K562 (cell line): Measurements from ENCODE around the gene LY6G5B. TPM values are rescaled to one million over a fixed set of nuclear protein-coding genes. Genes with fewer than 3 reads are reported as not detected.

Experiments
- COPS2 ChIP-seq: fragments of 450-650 bp; conservative IDR thresholded peaks from 2 replicates; pipeline ENCODE4 v1.6.1; 2016; ENCODE audit warnings: mild to moderate bottlenecking, moderate library complexity
- GMEB1 ChIP-seq: fragments of 250-450 bp; sonication (Bioruptor Pico); IDR thresholded peaks from 2 replicates; pipeline ENCODE4 v1.4.0; 2020; ENCODE audit warnings: mild to moderate bottlenecking
- GTF3C2 ChIP-seq: IDR thresholded peaks from 3 replicates; pipeline ENCODE4 v1.6.1; 2011; ENCODE audit warnings: borderline replicate concordance, mild to moderate bottlenecking, moderate library complexity; ENCODE audit not compliant: insufficient read length; ENCODE audit errors: extremely low read depth
- HCFC1 ChIP-seq: IDR thresholded peaks from 2 replicates; pipeline ENCODE4 v1.6.1; 2012; ENCODE audit warnings: low read depth, low read length, improper control_type of control experiment
- HMG20A ChIP-seq: fragments of 450-650 bp; formaldehyde crosslinking; conservative IDR thresholded peaks from 2 replicates; pipeline ENCODE4 v1.4.0; 2020; ENCODE audit warnings: mild to moderate bottlenecking, mixed read lengths
- IFI16 ChIP-seq: fragments of 250-450 bp; sonication (Bioruptor Pico); IDR thresholded peaks from 2 replicates; pipeline ENCODE4 v2.1.2; 2022; ENCODE audit warnings: mild to moderate bottlenecking, inconsistent platforms
- MAZ ChIP-seq, 2 experiments: fragments of 450-650 bp in 1 of 2; sonication (generic) in 1 of 2; formaldehyde crosslinking; IDR thresholded peaks in 1 of 2; conservative IDR thresholded peaks in 1 of 2; 2 replicates each; pipeline versions ENCODE4 v1.4.0 to v1.5.0; 2020; ENCODE audit warnings: mild to moderate bottlenecking in 1 of 2, missing genetic modification reagents in 1 of 2
- NCOA1 ChIP-seq: fragments of 450-650 bp; IDR thresholded peaks from 2 replicates; pipeline ENCODE4 v1.6.1; 2016; ENCODE audit warnings: low read depth
- PCBP1 ChIP-seq: fragments of 200-400 bp; formaldehyde crosslinking; IDR thresholded peaks from 2 replicates; pipeline ENCODE4 v1.6.1; 2018; ENCODE audit warnings: mild to moderate bottlenecking, low read depth, low read length; ENCODE audit not compliant: poor library complexity, severe bottlenecking
- PCBP2 ChIP-seq: fragments of 200-400 bp; formaldehyde crosslinking; IDR thresholded peaks from 2 replicates; pipeline ENCODE4 v1.6.1; 2018; ENCODE audit warnings: low read length, low read depth, mild to moderate bottlenecking, moderate library complexity; ENCODE audit not compliant: poor library complexity, severe bottlenecking
- TAF1 ChIP-seq: IDR thresholded peaks from 2 replicates; pipeline ENCODE4 v1.6.1; 2011; ENCODE audit warnings: mild to moderate bottlenecking, low read length, moderate library complexity; ENCODE audit not compliant: insufficient read depth, control insufficient read depth, severe bottlenecking; ENCODE audit errors: extremely low read depth
- TAF7 ChIP-seq: fragments of 450-650 bp; IDR thresholded peaks from 2 replicates; pipeline ENCODE4 v1.6.1; 2016; ENCODE audit warnings: missing genetic modification characterization, missing compliant biosample characterization
- TRIM28 ChIP-seq: fragments of 450-650 bp; IDR thresholded peaks from 2 replicates; pipeline ENCODE4 v1.6.1; 2017
- ZBTB8A ChIP-seq: fragments of 450-650 bp; IDR thresholded peaks from 2 replicates; pipeline ENCODE4 v1.6.1; 2018; ENCODE audit warnings: mild to moderate bottlenecking, moderate library complexity; ENCODE audit not compliant: partially characterized antibody
- ZFP30 ChIP-seq: fragments of 250-450 bp; sonication (Bioruptor Pico); IDR thresholded peaks from 2 replicates; pipeline ENCODE4 v1.8.0; 2022; ENCODE audit warnings: moderate library complexity, mild to moderate bottlenecking, inconsistent platforms, borderline replicate concordance
- ZNF165 ChIP-seq: fragments of 250-450 bp; sonication (Bioruptor Pico); IDR thresholded peaks from 2 replicates; pipeline ENCODE4 v1.4.0; 2020; ENCODE audit warnings: borderline replicate concordance
- ZNF311 ChIP-seq: fragments of 250-450 bp; sonication (Bioruptor Pico); IDR thresholded peaks from 2 replicates; pipeline ENCODE4 v1.4.0; 2020; ENCODE audit warnings: mild to moderate bottlenecking, moderate library complexity
- ZNF583 ChIP-seq: fragments of 250-450 bp; sonication (Bioruptor Pico); IDR thresholded peaks from 2 replicates; pipeline ENCODE4 v1.4.0; 2020
- polyA plus RNA-seq, 8 experiments: library from polyadenylated mRNA; depleted of rRNA in 4 of 8; stranded (reverse) in 5 of 8; unstranded in 3 of 8; fragments of >200 nt; fragmentation: Nextera tagmentation in 2 of 8; fragmentation: Illumina TruSeq in 1 of 8; extraction: Ambion mirVana in 2 of 8; extraction: Trizol in 1 of 8; gene quantifications; 2 replicates each; pipeline versions ENCODE4 v1.2.1 to v1.2.3, GENCODE V29; 2011 to 2014; ENCODE audit warnings: inconsistent platforms in 1 of 8, missing spikeins in 1 of 8
- total RNA-seq, 7 experiments: library from RNA; depleted of rRNA in 6 of 7; stranded (reverse); fragments of >200 nt in 6 of 7; fragmentation: Illumina TruSeq in 2 of 7; extraction: Trizol in 2 of 7; gene quantifications; 2 replicates each; pipeline versions ENCODE4 v1.2.1 to v1.2.3, GENCODE V29; 2011 to 2021; ENCODE audit warnings: low replicate concordance in 1 of 7
- TF ChIP-seq, protein P1 (sequence below): sonication (generic); formaldehyde crosslinking; IDR thresholded peaks from 2 replicates; pipeline ENCODE4 v1.8.0; 2022; ENCODE audit warnings: mild to moderate bottlenecking, missing genetic modification reagents
- TF ChIP-seq, protein P2 (sequence below): fragments of 450-650 bp; IDR thresholded peaks from 2 replicates; pipeline ENCODE4 v1.6.1; 2018; ENCODE audit warnings: mild to moderate bottlenecking, low read depth; ENCODE audit not compliant: partially characterized antibody

Gene LY6G5B
- total and polyA plus RNA-seq, 9 of the 15 experiments (the other 6 are each of a cell fraction or from before 2014, with no cell fraction given): 6.0 to 27.0 (median 7.5) TPM

DNA sequence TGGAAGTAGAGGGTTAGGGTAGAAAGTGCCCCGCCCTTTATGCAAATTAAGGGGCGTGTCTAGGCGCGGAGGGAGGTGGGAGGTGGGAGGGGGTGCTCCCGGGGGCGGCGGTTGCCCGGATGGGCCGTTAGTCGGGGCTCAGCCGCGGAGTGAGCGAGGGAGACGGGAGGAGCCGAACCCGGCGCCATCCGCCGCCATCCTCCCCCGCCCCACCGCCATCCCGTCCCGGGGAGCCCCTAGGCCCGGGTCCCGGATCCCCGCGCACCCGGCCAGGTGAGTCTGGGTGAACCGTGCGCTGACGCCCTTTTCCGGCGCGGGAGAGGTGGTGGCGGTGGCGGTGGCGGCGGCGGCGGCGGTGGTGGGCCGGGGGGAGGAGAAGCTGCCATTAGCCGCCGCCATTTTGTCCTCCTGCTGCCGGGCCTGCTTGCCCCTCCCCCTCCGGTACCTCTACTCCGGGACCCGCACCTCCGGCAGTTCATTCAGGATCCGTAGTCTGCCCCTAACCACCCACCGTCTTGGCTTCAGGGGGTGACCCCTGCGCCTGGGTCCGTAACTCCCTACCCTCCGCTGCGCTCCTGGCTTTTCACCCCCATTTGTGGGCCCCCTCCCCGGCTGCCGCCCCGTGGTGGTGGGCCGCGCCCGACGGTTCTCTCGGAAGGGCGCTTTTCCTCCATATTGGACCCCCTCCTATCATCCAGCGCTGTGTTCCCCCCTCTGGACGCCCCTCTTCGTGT lies 49.0 kb upstream of the LY6G5B start, which contains the start of gene PRRC2A (continued):
- peak; percentile 100 for TF ChIP-seq TAF7 (tag)
- TF ChIP-seq ZNF165: no peak
- TF ChIP-seq ZFP30 (CRISPR knock-in tag): no peak
- TF ChIP-seq, protein P1, sequence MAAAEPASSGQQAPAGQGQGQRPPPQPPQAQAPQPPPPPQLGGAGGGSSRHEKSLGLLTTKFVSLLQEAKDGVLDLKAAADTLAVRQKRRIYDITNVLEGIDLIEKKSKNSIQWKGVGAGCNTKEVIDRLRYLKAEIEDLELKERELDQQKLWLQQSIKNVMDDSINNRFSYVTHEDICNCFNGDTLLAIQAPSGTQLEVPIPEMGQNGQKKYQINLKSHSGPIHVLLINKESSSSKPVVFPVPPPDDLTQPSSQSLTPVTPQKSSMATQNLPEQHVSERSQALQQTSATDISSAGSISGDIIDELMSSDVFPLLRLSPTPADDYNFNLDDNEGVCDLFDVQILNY: 0 out of 2 replicates have a peak, but pooled peaks have one; percentile 49
- TF ChIP-seq TAF1: peak; percentile 98
- peak; percentile 67; the same call in 1 of the 2 replicates for TF ChIP-seq ZNF583 (CRISPR knock-in tag)
- TF ChIP-seq HMG20A (CRISPR knock-in tag): no peak
- no peak; the same call in 1 of the 2 replicates for TF ChIP-seq HCFC1
- peak; percentile 97 to 99 for TF ChIP-seq MAZ (CRISPR knock-in tag; conservative IDR thresholded peaks at IDR 0.05 in 1 of 2, IDR thresholded peaks at IDR 0.05 in 1 of 2)
- peak; percentile 39 for TF ChIP-seq PCBP2
- no peak for TF ChIP-seq COPS2
- TF ChIP-seq TRIM28: peak; percentile 68; the same call in 1 of the 2 replicates
- no peak for TF ChIP-seq ZNF311 (CRISPR knock-in tag)
- peak; percentile 38; the same call in 1 of the 2 replicates for TF ChIP-seq GMEB1 (CRISPR knock-in tag)
- TF ChIP-seq NCOA1: 0 out of 2 replicates have a peak, but pooled peaks have one; percentile 32
- peak; percentile 76 for TF ChIP-seq PCBP1
- TF ChIP-seq ZBTB8A: no peak
- TF ChIP-seq, protein P2, sequence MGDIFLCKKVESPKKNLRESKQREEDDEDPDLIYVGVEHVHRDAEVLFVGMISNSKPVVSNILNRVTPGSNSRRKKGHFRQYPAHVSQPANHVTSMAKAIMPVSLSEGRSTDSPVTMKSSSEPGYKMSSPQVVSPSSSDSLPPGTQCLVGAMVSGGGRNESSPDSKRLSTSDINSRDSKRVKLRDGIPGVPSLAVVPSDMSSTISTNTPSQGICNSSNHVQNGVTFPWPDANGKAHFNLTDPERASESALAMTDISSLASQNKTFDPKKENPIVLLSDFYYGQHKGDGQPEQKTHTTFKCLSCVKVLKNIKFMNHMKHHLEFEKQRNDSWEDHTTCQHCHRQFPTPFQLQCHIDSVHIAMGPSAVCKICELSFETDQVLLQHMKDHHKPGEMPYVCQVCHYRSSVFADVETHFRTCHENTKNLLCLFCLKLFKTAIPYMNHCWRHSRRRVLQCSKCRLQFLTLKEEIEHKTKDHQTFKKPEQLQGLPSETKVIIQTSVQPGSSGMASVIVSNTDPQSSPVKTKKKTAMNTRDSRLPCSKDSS: no peak
- TF ChIP-seq GTF3C2: no peak
- TF ChIP-seq IFI16 (CRISPR knock-in tag): no peak
